Endothelial cell of umbilical vein (primary cell): Measurements from ENCODE around the gene SPARC. TPM values are rescaled to one million over a fixed set of nuclear protein-coding genes. Genes with fewer than 3 reads are reported as not detected.

Source experiments
- polyA plus RNA-seq, 4 experiments: library from polyadenylated mRNA; depleted of rRNA in 3 of 4; stranded (reverse) in 3 of 4; unstranded in 1 of 4; fragments of >200 nt; gene quantifications; 2 replicates each; pipeline versions ENCODE4 v1.2.1 to v1.2.3, GENCODE V29; 2011 to 2012; ENCODE audit warnings: missing spikeins in 1 of 4
- small RNA-seq: library from RNA; depleted of rRNA; stranded (forward); fragments of <200 nt; gene quantifications from one replicate; pipeline ENCODE3, GENCODE V24; 2012; ENCODE audit warnings: low replicate concordance, low read depth; ENCODE audit not compliant: insufficient read depth, insufficient read length
- total RNA-seq: library from RNA; stranded (reverse); gene quantifications from 2 replicates; pipeline ENCODE4 v1.2.3, GENCODE V29; 2021

SPARC gene
- total and polyA plus RNA-seq, 2 donors (not counting 3 experiments of a cell fraction or from before 2014, with no cell fraction given), result 2,962 to 3,114 TPM

Small RNA genes within 50 kb of the gene (small RNA-seq; reads per million reads assigned to genes)
- gene RN7SKP232, result not detected

Other genes starting within 250 kb of the SPARC start
- gene SLC36A1, start 239.3 kb downstream of the SPARC start, total RNA-seq, result 8.6 and 11.8 TPM in 2 replicates
- gene SLC36A1, start 239.3 kb downstream of the SPARC start, polyA plus RNA-seq, result 14.5 and 16.1 TPM in 2 replicates
- gene FAT2, start 95.6 kb downstream of the SPARC start, total RNA-seq, result not detected in 2 replicates
- not detected in 2 replicates for gene FAT2, start 95.6 kb downstream of the SPARC start, polyA plus RNA-seq
- 113 and 130 TPM in 2 replicates for gene ATOX1, start 71.7 kb upstream of the SPARC start, total RNA-seq
- 292 and 392 TPM in 2 replicates for gene ATOX1, start 71.7 kb upstream of the SPARC start, polyA plus RNA-seq
- 255 and 262 TPM in 2 replicates for gene G3BP1, start 85.0 kb upstream of the SPARC start, total RNA-seq
- 39.5 and 50.5 TPM in 2 replicates for gene G3BP1, start 85.0 kb upstream of the SPARC start, polyA plus RNA-seq
- not detected in 2 replicates for gene GLRA1, start 237.9 kb upstream of the SPARC start, total RNA-seq
- gene GLRA1, start 237.9 kb upstream of the SPARC start, polyA plus RNA-seq, result not detected in 2 replicates